Measurements from ENCODE around the gene CD300C.
"Not testable (repeated sequence)": the region's sequence is repeated elsewhere in the genome, so short reads cannot be mapped to it uniquely, and the experiment has no call there.

CD300C gene

DNA sequence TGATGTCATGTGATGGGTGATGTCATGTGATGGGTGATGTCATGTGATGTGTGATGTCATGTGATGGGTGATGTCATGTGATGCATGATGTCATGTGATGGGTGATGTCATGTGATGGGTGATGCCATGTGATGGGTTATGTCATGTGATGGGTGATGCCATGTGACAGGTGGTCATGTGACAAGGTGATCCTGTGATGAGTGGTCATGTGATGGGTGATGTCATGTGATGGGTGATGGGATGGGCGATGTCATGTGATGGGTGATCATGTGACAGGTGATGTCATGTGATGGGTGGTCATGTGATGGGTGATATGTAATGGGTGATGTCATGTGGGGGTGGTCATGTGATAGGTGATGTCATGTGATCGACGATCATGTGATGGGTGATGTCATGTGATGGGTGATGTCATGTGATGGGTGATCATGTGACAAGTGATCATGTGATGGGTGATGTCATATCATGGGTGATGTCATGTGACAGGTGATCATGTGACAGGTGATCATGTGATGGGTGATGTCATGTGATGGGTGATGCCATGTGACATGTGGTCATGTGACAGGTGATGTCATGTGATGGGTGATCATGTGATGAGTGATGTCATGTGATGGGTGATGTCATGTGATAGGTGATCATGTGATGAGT, 31.8 kb downstream of the CD300C start:
- DNase-seq (ENCODE audit: low spot score) = no peak

DNA sequence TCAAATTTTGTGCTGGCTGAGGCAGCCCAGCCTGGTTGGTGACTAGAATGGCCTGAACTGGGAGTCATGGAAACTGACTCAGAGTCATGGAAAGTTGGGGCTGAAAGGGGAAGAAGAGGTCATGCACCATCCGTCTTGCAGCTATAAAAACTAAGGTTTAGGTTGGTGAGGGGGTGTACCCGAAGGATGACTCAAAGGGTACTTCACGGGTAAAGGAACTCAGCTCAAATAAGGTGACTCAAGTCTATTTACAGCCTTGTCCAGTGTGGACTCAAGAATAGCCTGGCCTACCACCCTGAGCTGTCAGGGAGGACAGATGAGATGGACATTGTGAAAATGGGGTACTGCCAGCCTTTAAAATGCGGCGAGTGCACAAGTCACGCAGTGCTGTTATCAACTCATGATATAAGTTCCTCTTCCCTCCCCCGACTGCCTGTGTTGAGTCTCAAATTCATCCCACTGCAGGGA, 33.3 kb downstream of the CD300C start:
- no peak for DNase-seq (ENCODE audit: low spot score)

DNA sequence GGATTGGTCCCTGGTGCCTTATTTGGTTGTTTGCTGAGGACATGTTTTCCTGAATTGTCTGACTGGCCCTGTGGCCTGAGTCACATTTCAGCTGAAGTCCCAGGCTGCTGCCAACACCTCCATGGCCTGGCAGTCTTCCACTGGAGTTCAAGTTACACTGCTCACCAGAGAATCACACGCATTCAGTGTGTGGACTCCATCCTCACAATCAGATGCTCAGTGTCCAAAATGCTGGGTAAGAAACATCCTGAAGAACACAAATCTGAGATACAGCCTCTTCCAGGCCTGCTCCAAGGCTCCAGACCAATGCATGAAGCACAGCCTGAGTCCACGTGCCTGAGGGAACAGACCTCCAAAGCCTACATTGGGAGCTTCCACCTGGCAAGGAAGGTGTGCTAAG, 33.9 kb downstream of the CD300C start:
- DNase-seq (ENCODE audit: low spot score) = no peak

DNA sequence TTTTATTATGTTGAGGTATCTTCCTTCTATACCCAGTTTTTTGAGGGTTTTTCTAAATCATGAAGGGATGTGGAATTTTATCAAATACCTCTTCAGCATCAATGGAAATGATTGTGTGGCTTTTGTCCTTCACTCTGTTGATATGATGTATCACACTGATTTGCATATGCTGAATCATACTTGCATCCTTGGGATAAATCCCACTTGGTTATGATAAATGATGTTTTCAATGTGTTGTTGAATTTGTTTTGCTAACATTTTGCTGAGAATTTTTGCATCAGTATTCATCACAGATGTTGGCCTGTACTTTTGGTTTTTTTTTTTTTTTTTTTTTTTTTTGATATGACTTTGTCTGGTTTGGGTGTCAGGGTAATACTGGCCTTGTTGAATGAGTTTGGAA, 37.8 kb downstream of the CD300C start:
- no peak for DNase-seq (ENCODE audit: low spot score)

DNA sequence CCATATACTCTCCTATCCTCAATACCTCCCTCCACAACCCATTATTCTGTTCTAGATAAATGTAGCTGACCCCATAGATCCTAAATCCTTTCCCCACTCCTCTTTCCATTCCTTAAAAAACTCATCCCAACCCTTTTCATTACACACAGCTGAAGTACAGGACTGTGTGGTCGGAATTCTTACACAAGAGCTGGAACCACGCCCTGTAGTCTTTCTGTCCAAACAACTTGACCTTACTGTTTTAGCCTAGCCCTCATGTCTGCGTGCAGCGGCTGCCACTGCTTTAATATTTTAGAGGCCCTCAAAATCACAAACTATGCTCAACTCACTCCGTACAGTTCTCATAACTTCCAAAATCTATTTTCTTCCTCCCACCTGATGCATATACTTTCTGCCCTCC, 42.0 kb downstream of the CD300C start:
- not testable (repeated sequence) for DNase-seq (ENCODE audit: low spot score)

DNA sequence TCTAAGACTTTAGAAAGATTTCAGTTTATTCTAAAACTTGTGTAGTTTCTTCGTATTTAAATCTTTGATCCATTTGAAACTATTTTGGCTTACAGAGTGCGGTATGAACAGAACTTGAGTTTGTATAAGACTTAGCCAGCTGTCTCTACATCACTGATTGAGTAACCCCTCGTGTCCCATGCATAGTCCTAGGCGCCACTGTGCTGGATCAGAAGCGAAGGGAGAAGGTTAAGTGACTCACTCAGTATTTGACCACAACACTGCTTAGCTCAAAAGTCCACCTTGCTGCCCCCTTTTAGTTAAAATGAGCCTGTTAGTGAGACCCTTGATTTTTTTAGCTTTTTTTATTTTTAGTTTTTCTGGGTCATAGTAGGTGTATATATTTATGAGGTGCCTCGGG, 43.1 kb downstream of the CD300C start:
- DNase-seq (ENCODE audit: low spot score) = no peak

DNA sequence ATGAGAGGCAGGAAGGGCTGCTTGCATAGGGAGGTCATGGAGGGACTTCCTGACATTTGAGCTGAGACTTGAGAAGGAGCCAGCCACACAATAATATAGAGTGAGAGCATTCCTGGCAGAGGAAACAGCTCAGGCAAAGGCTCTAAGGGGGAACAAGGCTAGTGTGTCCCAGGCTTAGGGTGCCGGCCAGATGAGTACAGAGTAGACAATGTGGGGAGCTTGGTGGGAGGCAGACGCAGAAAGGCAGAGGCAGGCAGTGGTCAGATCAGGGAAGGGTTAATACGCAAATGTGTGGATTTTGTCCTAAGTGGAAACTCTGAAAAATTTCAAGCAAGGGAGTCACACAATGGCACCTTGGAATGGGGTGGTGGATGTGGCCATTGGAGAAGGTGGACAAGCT, 45.9 kb downstream of the CD300C start:
- no peak for DNase-seq (ENCODE audit: low spot score)

DNA sequence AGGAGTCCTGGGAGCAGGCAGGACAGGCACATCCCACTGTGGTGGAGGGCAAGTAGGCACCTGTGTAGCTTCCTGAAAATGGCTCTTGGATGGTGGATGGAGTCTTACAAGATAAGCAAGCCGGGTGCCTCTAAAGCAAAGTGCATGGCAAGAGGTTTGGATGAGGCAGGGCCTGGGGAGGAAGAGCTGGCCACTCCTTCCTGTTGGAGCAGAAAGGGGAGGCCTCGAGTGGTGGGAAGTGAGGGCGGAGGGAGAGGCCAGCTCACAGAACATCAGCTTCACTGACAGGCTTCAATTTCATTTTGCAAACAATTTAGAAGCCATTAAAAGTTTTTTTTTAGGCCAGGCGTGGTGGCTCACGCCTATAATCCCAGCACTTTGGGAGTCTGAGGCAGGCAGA, 48.4 kb downstream of the CD300C start:
- no peak for DNase-seq (ENCODE audit: low spot score)

DNA sequence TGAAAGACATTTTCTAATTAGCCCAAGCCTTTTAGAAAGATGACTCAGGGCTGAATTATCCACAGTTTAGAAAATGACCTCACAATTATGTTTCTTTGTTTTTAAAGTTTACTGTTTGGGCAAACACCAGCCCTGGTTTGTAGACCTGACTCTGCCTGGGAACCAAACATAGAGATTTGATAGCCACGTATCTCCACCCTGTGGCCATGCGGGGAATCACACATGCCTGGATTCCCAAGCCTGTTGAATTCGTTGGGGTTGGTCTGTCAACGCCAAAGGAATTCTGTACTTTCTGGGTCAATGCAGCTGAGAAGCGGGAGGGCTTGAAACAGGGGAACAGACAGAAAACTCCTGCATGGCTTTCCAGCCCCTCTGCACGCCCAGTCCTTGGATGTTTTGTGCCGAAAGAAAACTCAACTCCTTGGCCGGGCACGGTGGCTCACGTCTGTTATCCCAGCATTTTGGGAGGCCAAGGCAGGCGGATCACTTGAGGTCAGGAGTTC, 52.5 kb downstream of the CD300C start:
- DNase-seq (ENCODE audit: low spot score) = peak; percentile 54

DNA sequence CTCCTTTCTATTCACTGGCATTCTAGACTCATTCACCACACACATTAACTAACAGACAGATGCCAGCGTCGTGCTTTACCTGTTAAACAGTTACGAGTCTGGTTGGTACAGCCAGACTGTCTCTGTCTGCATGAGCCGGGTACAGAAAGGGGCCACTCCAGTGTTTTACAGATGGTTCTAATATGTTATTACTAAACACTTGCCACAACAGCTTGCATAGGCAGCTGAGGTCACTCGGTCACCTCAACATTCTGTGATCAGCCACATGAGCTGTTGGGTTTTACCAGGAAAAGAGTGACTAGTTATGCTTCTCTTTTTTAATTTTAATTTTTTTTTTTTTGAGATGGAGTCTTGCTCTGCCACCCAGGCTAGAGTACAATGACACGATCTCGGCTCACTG, 54.3 kb downstream of the CD300C start:
- no peak for DNase-seq (ENCODE audit: low spot score)

Measured in globus pallidus (tissue), 1 donor.